Erythroblast (primary cell): ENCODE results near the gene CYTH1.
A peak's percentile ranks its signal among the peaks of the same experiment; 100 is the strongest.

Experiments
- GATA1 ChIP-seq: IDR thresholded peaks from 2 replicates; pipeline ENCODE4 v1.6.1; 2011; ENCODE audit warnings: low read depth, mild to moderate bottlenecking, control low read depth, low read length, moderate library complexity
- POLR2A ChIP-seq: IDR thresholded peaks from 2 replicates; pipeline ENCODE4 v1.6.1; 2011; ENCODE audit warnings: mild to moderate bottlenecking, low read length

GRCh38 chr17:78759203-78759968, 22.7 kb downstream of the CYTH1 start:
- TF ChIP-seq POLR2A (peak; percentile 28), GATA1 (no peak)
